ENCODE measurements around the gene CNOT6L. TPM values are rescaled to one million over a fixed set of nuclear protein-coding genes. Genes with fewer than 3 reads are reported as not detected.

The CNOT6L gene
- total RNA-seq, 1 experiment from 2014 or later: 14.5 TPM

GRCh38 chr4:77854431-77855111 is 35.4 kb upstream of the CNOT6L start:
- H3K23ac ChIP-seq (ENCODE audit: insufficient read length, low read depth, low read length): no peak overlapping the region
- H2BK20ac ChIP-seq (ENCODE audit: low read depth, low read length, poor library complexity, severe bottlenecking): no peak overlapping the region
- H3T11ph ChIP-seq (ENCODE audit: low read length): no peak overlapping the region
- H3K27ac ChIP-seq (ENCODE audit: insufficient read length, low read depth, low read length): no peak overlapping the region
- no peak overlapping the region for H2BK15ac ChIP-seq (ENCODE audit: low read depth, low read length)
- H4K5ac ChIP-seq (ENCODE audit: insufficient read length, low read depth, low read length): no peak overlapping the region
- H3K79me2 ChIP-seq (ENCODE audit: insufficient read depth, low read length): no peaks in the 10 kb centered on the region
- no peaks in the 10 kb centered on the region for H3K9me3 Mint-ChIP-seq
- no peaks in the 10 kb centered on the region for H3K23me2 ChIP-seq (ENCODE audit: insufficient read length, low read depth, low read length, poor library complexity, severe bottlenecking)
- no peaks in the 10 kb centered on the region for H3K79me1 ChIP-seq (ENCODE audit: insufficient read depth, low read depth, low read length, poor library complexity, severe bottlenecking)
- no peaks in the 10 kb centered on the region for H3K9me3 ChIP-seq (ENCODE audit: control insufficient read depth, low read depth, low read length)
- H3K4me3 Mint-ChIP-seq: no peak overlapping the region
- H3K18ac ChIP-seq (ENCODE audit: insufficient read length, low read depth, low read length): no peak overlapping the region
- no peak overlapping the region for H3K14ac ChIP-seq (ENCODE audit: insufficient read depth, low read length)
- no peak overlapping the region for H3K4ac ChIP-seq (ENCODE audit: low read depth, low read length)
- DNase-seq: no peak
- no peak overlapping the region for H2BK120ac ChIP-seq (ENCODE audit: low read depth, low read length, poor library complexity, severe bottlenecking)
- TF ChIP-seq, protein P1, sequence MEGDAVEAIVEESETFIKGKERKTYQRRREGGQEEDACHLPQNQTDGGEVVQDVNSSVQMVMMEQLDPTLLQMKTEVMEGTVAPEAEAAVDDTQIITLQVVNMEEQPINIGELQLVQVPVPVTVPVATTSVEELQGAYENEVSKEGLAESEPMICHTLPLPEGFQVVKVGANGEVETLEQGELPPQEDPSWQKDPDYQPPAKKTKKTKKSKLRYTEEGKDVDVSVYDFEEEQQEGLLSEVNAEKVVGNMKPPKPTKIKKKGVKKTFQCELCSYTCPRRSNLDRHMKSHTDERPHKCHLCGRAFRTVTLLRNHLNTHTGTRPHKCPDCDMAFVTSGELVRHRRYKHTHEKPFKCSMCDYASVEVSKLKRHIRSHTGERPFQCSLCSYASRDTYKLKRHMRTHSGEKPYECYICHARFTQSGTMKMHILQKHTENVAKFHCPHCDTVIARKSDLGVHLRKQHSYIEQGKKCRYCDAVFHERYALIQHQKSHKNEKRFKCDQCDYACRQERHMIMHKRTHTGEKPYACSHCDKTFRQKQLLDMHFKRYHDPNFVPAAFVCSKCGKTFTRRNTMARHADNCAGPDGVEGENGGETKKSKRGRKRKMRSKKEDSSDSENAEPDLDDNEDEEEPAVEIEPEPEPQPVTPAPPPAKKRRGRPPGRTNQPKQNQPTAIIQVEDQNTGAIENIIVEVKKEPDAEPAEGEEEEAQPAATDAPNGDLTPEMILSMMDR (conservative IDR thresholded peaks at IDR 0.05): no peak
- no peaks in the 10 kb centered on the region for H3K27me3 ChIP-seq (ENCODE audit: insufficient read depth, low read length)
- H3K4me2 ChIP-seq (ENCODE audit: insufficient read depth, insufficient read length, low read length): no peak overlapping the region
- no peak overlapping the region for H2BK5ac ChIP-seq (ENCODE audit: insufficient read length, low read length)
- H3K4me1 ChIP-seq (ENCODE audit: insufficient read depth, low read length): no peaks in the 10 kb centered on the region
- H3K27me3 Mint-ChIP-seq (ENCODE audit: low read depth): no peaks in the 10 kb centered on the region
- no peak overlapping the region for H2AK5ac ChIP-seq (ENCODE audit: insufficient read length, low read length)
- H4K8ac ChIP-seq (replicated peaks; ENCODE audit: insufficient read length, low read depth, low read length): no peak overlapping the region
- H3K36me3 Mint-ChIP-seq (ENCODE audit: insufficient read depth in 1 of 3, low read depth in 3 of 3): no peaks in the 10 kb centered on the region
- H3K27ac Mint-ChIP-seq: no peak overlapping the region
- WGBS (ENCODE audit: extremely low coverage, insufficient read length, low lambda C conversion rate): no CpG with 5 or more reads among the region's 7 CpGs
- no peaks in the 10 kb centered on the region for H3K4me1 Mint-ChIP-seq
- H3K56ac ChIP-seq (ENCODE audit: insufficient read length, low read depth, low read length): no peak overlapping the region
- H4K20me1 ChIP-seq (ENCODE audit: control insufficient read depth, insufficient read depth, insufficient read length): no peaks in the 10 kb centered on the region
- H2AFZ ChIP-seq (ENCODE audit: low read length): no peak overlapping the region
- no peak overlapping the region for H4K91ac ChIP-seq (ENCODE audit: insufficient read length, low read depth, low read length)
- H3K9ac ChIP-seq (ENCODE audit: extremely low read depth, insufficient read length, low read length): no peak overlapping the region
- no peak overlapping the region for H2BK12ac ChIP-seq (ENCODE audit: insufficient read length, low read depth, low read length)

Measured in H9 (cell line).